Activated CD8-positive, alpha-beta memory T cell treated with anti-CD3 and anti-CD28 coated beads for 1 hour (primary cell): ENCODE measurements around the gene SAA2.
"Not testable (repeated sequence)": the region's sequence is repeated elsewhere in the genome, so short reads cannot be mapped to it uniquely, and the experiment has no call there.

Experiments
- DNase-seq, 2 donors: peaks; one replicate each; pipeline ENCODE4 v3.0.0-alpha.2; 2020; ENCODE audit warnings: low read depth in 1 of 2; ENCODE audit errors: extremely low read depth in 1 of 2

Gene SAA2

DNA sequence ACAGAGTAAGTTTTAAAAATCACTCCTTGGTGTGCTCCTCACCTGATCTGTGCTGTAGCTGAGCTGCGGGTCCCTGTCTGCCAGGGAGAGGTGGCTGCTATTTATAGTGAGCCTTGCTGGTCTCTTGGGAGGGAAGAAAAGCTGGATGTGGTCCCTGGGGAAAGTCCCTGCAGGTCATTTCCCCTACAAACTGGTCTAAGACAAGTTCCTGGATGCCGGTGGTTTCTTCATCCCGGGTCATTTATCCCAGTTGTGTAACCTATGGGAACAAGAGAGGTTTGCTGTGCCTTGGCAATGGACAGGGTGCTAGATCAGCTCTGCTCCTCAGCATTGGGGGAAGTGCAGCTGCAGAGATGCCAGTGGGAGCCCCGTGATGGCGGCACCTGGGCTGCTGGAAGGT lies at the start of gene SAA2:
SAA2 (minus strand) TSS at position 108 of the 400 bp plus-strand sequence. CDS start 657 bp downstream, outside the sequence.
- DNase-seq, result no peak

DNA sequence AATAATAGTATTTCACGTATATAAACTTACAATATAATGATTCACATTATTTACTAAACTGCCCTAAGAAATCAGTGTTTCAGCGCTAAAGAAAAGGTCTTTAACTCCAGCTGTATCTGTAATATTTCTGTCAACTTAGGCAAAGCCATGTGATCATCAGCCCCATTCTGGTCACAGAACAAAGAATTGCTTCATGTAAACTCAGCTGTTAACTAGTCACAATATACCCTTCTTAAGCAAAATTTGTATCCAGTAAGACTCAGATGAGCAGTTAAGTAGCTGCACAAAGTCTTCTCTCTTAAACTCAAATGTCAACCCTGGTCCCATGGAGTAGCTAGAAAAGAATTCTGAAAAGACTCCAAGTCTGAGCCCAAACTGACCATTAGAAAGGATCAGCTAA lies 46.8 kb upstream of the SAA2 start:
- DNase-seq, result no peak

GRCh38 chr11:18294862-18295261 lies 46.4 kb upstream of the SAA2 start:
- no peak for DNase-seq

DNA sequence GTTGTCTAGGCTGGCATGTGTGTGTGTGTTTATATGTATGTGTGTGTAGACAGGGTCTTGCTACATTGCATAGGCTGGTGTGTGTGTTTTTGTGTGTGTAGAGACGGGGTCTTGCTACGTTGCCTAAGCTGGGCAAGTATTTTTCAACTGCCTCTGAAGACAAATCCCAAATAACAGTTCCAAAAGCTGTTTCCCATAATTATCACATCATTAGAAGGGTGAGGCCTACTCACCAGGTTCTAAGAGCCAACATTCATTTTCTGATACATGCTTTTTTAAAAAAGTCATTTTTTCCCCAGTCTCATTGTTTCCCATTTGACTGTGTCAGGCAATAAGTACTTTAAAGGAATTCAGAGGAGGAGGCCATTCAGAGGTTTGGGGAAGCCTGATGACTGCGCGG lies 40.4 kb upstream of the SAA2 start:
- DNase-seq, result no peak

DNA sequence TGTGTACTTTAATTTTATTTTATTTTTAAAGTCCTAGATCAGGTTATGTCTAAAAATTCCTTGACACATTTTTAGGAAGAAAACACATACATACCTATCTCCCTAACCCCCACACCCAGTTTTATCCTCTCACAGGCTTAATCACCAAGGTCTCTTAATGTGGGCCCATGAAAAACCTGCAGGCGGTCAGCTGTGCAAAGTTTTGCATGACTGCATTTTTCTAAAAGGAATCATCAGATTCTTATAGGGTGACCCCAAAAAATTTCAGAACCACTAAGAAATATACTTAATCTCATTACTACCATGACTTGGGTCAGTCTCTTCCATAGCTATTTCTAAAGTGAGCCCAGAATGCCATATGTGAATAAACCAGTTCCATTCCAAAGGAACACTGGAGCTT lies 37.4 kb upstream of the SAA2 start:
- DNase-seq, result no peak

- DNase-seq, result no peak
These were observed 34.2 kb upstream of the SAA2 start for GRCh38 chr11:18282626-18283025.

- DNase-seq, result no peak
These were observed 32.1 kb upstream of the SAA2 start for GRCh38 chr11:18280438-18281045.

DNA sequence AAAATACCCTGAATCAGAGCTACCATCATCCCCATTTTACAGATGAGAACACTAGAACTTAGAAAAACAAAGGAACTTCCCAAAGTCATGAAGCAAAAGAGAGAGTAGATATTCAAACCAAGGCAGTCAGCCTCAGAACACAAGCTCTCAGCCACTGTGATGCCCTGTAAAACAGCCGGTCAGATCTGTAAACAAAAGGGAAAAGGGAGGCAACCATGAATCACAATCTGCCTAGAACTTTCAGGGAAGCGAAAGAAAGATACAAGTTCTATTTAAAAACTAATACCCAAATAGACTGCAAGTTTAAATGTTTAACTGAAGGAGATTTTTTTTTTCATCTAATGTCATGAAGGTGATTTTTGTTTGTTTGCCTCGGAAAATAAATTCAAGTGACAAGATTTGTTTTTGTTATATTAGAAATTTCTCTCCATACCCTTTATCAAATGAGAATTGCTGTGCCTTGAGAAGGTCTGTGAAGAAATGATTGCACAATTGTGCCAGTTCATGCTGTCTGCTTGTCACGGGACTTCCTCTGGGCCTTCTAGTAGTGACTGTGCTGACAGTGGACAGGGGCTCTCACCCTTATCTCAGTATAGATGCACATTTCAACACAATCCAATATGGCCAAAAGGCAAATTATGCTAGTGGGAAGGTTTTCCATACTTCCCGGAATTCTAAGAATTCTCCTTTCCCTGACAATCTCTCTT lies 29.2 kb upstream of the SAA2 start:
- no peak for DNase-seq

- no peak for DNase-seq
These were observed 22.7 kb upstream of the SAA2 start for GRCh38 chr11:18271206-18271605.

- DNase-seq, result no peak
These were observed 21.6 kb upstream of the SAA2 start for GRCh38 chr11:18270102-18270501.

- not testable (repeated sequence) for DNase-seq
These were observed 20.8 kb upstream of the SAA2 start for GRCh38 chr11:18269252-18269651.

DNA sequence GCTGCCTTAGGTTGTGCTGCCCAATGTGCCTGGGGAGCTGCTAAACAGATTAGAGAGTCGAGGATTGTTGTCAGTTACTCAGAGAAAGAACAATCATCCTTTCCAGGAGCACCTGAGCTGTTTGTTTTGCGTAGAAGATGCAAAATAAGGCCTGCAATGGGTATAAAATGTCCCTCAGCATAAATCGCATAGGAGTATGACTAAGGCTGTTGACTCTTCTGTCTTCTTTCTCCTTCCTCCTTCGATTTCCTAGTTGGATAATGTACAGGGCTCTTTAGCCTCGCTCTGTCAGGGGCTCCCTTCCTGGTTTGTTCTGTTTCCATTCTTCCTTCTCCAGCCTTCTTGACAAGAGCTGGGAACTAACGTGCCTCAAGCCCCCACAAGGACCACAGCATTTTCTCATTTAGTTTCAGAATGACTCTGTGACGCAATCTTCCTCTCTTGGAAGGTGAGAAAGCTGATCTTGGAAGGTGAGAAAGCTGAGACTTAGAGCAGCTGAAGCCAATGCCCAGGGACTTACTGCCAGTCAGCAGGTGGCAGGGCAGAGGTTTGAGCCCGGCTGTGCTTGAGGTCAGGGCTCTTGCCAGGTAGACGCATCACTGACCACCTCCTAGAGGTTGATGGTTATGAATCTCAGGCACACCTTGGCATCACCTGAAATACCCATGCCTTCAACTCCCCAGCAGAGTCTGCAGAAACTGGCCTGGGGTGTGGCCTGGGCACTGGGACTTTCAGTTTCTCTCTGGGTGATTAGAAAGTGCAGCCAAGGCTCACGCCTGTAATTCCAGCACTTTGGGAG lies 19.1 kb upstream of the SAA2 start:
- not testable (repeated sequence) for DNase-seq

DNA sequence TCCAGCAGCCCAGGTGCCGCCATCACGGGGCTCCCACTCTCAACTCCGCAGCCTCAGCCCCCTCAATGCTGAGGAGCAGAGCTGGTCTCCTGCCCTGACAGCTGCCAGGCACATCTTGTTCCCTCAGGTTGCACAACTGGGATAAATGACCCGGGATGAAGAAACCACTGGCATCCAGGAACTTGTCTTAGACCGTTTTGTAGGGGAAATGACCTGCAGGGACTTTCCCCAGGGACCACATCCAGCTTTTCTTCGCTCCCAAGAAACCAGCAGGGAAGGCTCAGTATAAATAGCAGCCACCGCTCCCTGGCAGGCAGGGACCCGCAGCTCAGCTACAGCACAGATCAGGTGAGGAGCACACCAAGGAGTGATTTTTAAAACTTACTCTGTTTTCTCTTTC lies 17.5 kb upstream of the SAA2 start, which contains the start of gene SAA1:
SAA1 (plus strand) TSS at position 316 of the 400 bp plus-strand sequence. CDS start 624 bp downstream, outside the sequence.
- DNase-seq, result no peak

DNA sequence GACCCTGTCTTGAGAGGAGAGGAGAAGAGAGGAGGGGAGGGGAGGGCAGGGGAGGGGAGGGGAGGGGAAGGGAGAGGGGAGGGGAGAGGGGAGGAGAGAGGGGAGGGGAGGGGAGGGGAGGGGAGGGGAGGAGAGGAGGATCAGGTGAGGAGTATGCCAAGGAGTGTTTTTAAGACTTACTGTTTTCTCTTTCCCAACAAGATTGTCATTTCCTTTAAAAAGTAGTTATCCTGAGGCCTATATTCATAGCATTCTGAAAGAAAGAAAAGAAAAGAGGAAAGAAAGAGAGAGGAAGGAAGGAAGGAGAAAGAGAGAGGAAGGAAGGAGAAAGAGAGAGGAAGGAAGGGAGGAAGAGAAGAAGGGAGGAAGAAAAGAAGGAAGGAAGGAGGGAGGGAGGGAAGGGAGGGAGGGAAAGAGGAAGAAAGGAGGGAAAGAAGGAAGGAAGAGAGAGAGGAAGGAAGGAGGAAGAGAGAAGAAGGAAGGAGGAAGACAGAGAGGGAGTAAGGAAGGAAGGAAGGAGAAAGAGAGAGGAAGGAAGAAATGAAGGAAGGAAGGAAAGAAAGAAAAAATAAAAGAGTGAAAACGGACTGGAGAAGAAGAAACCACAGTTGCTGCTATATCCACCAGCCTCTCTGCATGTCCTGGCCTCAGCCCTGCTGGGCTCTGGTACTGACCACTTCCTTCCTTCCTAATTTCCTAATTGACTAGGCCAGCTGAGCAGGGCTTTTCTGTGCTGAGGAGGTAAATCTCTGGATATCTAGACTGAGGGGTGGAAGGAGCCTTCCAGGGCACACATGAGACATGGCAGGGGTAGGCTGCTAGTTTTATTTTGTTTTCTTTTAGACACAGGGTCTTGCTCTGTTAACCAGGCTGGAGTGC lies 16.4 kb upstream of the SAA2 start:
- DNase-seq, result no peak

DNA sequence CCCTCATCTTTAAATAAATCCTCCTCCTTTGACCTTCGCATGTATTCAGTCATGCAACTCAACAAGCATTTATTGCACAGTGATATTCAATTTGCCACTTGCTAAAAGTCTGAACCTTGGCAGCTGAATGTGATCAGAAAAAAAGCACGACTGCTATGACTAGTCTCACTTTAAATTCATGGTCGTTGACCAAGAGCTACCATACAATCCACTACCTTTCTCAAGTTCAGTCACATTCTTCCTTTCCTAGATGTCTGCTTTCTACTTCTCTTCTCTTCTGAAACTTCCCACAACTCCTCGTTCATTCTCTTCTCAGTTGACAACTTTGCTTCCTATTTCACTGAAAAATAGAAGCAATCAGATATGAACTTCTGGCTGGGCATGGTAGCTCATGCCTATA lies 15.6 kb upstream of the SAA2 start:
- no peak for DNase-seq

DNA sequence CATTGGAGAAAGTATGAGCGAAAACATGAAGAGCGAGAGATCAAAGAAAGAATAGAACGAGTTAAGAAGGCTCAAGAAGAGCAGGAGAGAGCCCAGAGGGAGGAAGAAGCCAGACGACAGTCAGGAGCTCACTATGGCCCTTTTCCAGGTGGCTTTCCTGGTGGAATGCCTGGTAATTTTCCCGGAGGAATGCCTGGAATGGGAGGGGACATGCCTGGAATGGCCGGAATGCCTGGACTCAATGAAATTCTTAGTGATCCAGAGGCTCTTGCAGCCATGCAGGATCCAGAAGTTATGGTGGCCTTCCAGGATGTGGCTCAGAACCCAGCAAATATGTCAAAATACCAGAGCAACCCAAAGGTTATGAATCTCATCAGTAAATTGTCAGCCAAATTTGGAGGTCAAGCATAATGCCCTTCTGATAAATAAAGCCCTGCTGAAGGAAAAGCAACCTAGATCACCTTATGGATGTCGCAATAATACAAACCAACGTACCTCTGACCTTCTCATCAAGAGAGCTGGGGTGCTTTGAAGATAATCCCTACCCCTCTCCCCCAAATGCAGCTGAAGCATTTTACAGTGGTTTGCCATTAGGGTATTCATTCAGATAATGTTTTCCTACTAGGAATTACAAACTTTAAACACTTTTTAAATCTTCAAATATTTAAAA lies 14.3 kb upstream of the SAA2 start:
- DNase-seq, result not testable (repeated sequence)

- no peak for DNase-seq
These were observed 13.3 kb upstream of the SAA2 start for GRCh38 chr11:18261721-18262120.

DNA sequence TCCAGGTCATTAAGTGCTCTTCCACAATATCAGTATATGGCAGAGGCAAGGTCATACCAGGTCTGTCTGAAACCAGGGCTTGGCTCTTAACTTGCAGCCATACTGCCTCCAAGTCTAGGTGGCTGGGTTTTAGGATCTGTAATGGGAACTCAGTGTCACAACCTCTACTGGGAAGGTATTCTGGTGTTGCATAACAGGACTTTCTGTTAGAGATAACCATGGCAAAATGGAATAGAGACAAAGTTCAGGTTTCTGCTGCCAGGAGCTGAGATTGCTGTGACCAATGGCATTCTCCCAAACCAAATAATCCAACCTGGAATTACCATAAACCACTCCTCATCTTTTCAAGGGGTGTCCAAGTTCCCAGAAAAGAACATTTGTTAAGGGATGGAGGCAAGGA lies 10.8 kb upstream of the SAA2 start:
- no peak for DNase-seq

DNA sequence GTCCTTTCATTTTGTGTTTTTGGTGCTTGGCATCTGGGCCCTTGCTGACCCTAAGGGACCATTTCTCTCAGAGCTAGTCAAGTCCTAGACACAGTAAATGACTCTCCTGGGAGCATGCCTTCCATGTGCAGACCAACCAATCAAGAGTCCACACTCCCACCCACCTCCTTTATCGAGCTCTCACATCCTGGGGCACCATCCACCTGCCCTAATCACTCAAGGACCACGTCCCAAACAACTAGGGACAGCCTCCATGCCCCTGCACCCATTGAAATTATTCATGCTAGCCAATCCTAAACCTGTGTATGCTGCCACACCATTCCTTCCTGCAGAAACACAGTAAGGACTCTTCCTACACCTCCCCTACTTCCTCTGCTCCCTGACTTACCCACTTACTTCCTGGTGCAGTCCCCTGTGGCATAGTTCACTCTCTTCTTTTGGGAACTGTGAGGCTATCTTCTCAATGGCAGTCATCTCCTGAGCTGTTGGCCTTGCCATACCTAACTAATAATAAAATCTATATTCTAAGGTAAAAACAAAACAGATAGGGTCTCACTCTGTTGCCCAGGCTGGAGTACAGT lies 6.4 kb upstream of the SAA2 start:
- no peak for DNase-seq

- DNase-seq, result no peak
These were observed 5.4 kb upstream of the SAA2 start for GRCh38 chr11:18253778-18254338.
